ENCODE results near the gene HOXD11.

HOXD11 gene

GRCh38 chr2:176149939-176150583 is 43.0 kb downstream of the HOXD11 start:
- peaks cover 2% of the 10 kb centered on the region; the same call in 1 of the 2 replicates for H3K27me3 ChIP-seq (replicated peaks; ENCODE audit: control insufficient read depth, insufficient read depth, low read length)
- DNase-seq (ENCODE audit: extremely low read depth, insufficient read length), result no peak
- TF ChIP-seq, protein P1, sequence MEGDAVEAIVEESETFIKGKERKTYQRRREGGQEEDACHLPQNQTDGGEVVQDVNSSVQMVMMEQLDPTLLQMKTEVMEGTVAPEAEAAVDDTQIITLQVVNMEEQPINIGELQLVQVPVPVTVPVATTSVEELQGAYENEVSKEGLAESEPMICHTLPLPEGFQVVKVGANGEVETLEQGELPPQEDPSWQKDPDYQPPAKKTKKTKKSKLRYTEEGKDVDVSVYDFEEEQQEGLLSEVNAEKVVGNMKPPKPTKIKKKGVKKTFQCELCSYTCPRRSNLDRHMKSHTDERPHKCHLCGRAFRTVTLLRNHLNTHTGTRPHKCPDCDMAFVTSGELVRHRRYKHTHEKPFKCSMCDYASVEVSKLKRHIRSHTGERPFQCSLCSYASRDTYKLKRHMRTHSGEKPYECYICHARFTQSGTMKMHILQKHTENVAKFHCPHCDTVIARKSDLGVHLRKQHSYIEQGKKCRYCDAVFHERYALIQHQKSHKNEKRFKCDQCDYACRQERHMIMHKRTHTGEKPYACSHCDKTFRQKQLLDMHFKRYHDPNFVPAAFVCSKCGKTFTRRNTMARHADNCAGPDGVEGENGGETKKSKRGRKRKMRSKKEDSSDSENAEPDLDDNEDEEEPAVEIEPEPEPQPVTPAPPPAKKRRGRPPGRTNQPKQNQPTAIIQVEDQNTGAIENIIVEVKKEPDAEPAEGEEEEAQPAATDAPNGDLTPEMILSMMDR (IDR thresholded peaks at IDR 0.05; ENCODE audit: insufficient read depth, low read length, poor library complexity, severe bottlenecking), result no peak
- H3K4me3 ChIP-seq (replicated peaks; ENCODE audit: low read depth, low read length), result no peak overlapping the region
- H3K36me3 ChIP-seq (ENCODE audit: control insufficient read depth, insufficient read depth, low read length), result no peaks in the 10 kb centered on the region

DNA sequence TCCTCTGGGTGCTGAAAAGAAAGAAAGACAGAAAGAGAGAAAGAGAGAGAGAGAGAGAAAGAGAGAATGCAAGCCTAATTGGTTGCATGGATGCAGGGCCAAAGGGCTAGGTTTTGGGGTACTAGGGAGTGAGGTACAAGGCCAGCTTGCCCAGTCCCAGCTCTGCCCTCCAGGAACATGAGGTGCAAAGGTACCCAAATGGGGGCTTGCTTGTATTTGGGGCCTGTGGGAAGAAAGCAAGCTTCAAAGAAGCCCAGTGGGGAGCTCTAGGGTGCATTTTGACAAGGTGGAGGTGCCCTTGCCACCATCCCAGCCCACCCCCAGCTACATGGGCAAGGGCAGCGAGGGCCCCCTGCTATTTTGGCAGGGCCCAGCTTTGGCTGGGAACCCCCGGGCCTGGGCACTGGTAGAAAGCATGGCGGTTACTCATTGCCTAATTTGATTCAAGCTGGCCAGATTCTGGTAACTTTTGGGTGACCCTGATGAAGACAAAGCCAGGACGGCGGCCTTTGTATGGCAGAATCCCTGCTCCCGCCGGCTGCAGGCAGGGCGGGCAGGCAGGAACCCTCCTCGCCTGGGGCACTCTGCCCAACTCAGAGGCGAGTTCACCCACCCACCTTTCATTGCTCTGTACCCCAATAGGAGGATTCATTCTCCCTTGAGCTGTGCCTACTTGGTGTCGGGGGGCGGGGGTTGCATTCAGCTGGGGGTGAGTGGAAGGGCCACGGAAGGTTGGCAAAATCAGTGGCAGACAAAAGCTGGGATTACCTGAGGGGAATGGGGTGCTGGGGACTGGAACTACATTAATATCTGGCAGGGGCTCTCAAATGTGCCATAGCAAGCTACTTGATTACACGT is 43.7 kb downstream of the HOXD11 start:
- H3K36me3 ChIP-seq (ENCODE audit: control insufficient read depth, insufficient read depth, low read length), result no peaks in the 10 kb centered on the region
- no peak for DNase-seq (ENCODE audit: extremely low read depth, insufficient read length)
- H3K4me3 ChIP-seq (replicated peaks; ENCODE audit: low read depth, low read length), result no peak overlapping the region
- TF ChIP-seq, protein P1 (IDR thresholded peaks at IDR 0.05; ENCODE audit: insufficient read depth, low read length, poor library complexity, severe bottlenecking), result no peak
- peaks cover 2% of the 10 kb centered on the region; the same call in 1 of the 2 replicates for H3K27me3 ChIP-seq (replicated peaks; ENCODE audit: control insufficient read depth, insufficient read depth, low read length)

GRCh38 chr2:176151442-176152287 is 44.6 kb downstream of the HOXD11 start, which contains the start of gene HOXD4:
HOXD4 (plus strand) TSS chr2:176151550; CDS start chr2:176151634, 84 bp downstream.
- peaks cover 2% of the 10 kb centered on the region; the same call in 1 of the 2 replicates for H3K27me3 ChIP-seq (replicated peaks; ENCODE audit: control insufficient read depth, insufficient read depth, low read length)
- TF ChIP-seq, protein P1 (IDR thresholded peaks at IDR 0.05; ENCODE audit: insufficient read depth, low read length, poor library complexity, severe bottlenecking), result no peak
- H3K36me3 ChIP-seq (ENCODE audit: control insufficient read depth, insufficient read depth, low read length), result no peaks in the 10 kb centered on the region
- no peak within 1 kb of the TSS for H3K4me3 ChIP-seq (replicated peaks; ENCODE audit: low read depth, low read length)
- DNase-seq (ENCODE audit: extremely low read depth, insufficient read length), result no peak

GRCh38 chr2:176152350-176153181 is 45.5 kb downstream of the HOXD11 start:
- no peaks in the 10 kb centered on the region for H3K36me3 ChIP-seq (ENCODE audit: control insufficient read depth, insufficient read depth, low read length)
- TF ChIP-seq, protein P1 (IDR thresholded peaks at IDR 0.05; ENCODE audit: insufficient read depth, low read length, poor library complexity, severe bottlenecking), result no peak
- H3K4me3 ChIP-seq (replicated peaks; ENCODE audit: low read depth, low read length), result no peak overlapping the region
- no peak for DNase-seq (ENCODE audit: extremely low read depth, insufficient read length)
- H3K27me3 ChIP-seq (replicated peaks; ENCODE audit: control insufficient read depth, insufficient read depth, low read length), result peaks cover 2% of the 10 kb centered on the region; the same call in 1 of the 2 replicates

Data from GM06990 (cell line).